Testis (tissue), 2 donors: ENCODE measurements around the gene IGF1R.

Experiments
- CTCF ChIP-seq, 3 experiments: fragments of 450-650 bp in 2 of 3; fragments of 200-600 bp in 1 of 3; sonication (generic) in 1 of 3; IDR thresholded peaks; one replicate each; pipeline ENCODE4 v1.5.1; 2016 to 2019; ENCODE audit warnings: antibody characterized with exemption in 3 of 3, mild to moderate bottlenecking in 2 of 3, moderate library complexity in 1 of 3
- POLR2A ChIP-seq: fragments of 450-650 bp; IDR thresholded peaks from one replicate; pipeline ENCODE4 v1.6.1; 2017; ENCODE audit warnings: antibody characterized with exemption, mild to moderate bottlenecking, moderate library complexity

- TF ChIP-seq CTCF (IDR thresholded peaks at IDR 0.05) (no peak), POLR2A (no peak)
These were observed 241.8 kb downstream of the IGF1R start for GRCh38 chr15:98889930-98890695.
